ENCODE measurements around the gene NAPA.

DNA sequence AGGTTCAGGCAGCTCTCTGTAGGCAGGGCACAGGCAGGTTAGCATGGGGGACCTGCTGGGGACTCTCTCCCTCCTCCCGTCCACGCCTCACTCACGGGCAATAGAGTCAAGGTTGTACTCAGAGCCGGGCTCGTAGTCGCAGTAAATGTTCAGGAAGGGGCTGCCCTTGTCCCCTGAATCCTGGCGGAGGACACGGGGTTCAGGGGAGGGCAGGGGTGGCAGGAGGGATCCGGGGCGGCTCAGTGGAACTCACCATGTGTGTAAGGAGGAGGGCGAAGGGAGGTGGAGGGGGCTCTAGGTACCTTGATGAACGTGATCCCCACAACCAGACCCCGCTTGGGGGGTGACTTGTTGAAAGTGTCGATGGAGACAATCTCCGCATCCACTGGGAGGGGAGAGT lies 31.7 kb downstream of the NAPA start:
- no peak for TF ChIP-seq EZH2phosphoT487 (IDR thresholded peaks at IDR 0.05; ENCODE audit: borderline replicate concordance, low read length)
- TF ChIP-seq, protein P1, sequence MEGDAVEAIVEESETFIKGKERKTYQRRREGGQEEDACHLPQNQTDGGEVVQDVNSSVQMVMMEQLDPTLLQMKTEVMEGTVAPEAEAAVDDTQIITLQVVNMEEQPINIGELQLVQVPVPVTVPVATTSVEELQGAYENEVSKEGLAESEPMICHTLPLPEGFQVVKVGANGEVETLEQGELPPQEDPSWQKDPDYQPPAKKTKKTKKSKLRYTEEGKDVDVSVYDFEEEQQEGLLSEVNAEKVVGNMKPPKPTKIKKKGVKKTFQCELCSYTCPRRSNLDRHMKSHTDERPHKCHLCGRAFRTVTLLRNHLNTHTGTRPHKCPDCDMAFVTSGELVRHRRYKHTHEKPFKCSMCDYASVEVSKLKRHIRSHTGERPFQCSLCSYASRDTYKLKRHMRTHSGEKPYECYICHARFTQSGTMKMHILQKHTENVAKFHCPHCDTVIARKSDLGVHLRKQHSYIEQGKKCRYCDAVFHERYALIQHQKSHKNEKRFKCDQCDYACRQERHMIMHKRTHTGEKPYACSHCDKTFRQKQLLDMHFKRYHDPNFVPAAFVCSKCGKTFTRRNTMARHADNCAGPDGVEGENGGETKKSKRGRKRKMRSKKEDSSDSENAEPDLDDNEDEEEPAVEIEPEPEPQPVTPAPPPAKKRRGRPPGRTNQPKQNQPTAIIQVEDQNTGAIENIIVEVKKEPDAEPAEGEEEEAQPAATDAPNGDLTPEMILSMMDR (IDR thresholded peaks at IDR 0.05; ENCODE audit: low read depth, low read length, poor library complexity, severe bottlenecking), result no peak

Data from DOHH2 (cell line).